GM06990 (cell line): ENCODE results near the gene CCNA2.

ENCODE experiments used
- DNase-seq: peaks from one replicate; pipeline ENCODE4 v3.0.0-alpha.2; 2011; ENCODE audit not compliant: insufficient read length; ENCODE audit errors: extremely low read depth
- H3K27me3 ChIP-seq: replicated peaks from 2 replicates; pipeline ENCODE4 v1.6.0; 2011; ENCODE audit warnings: low read length; ENCODE audit not compliant: control insufficient read depth, insufficient read depth
- H3K36me3 ChIP-seq: 2 replicates; pipeline ENCODE4 v1.5.1; 2011; ENCODE audit warnings: low read length; ENCODE audit not compliant: control insufficient read depth, insufficient read depth
- H3K4me3 ChIP-seq: replicated peaks from 2 replicates; pipeline ENCODE4 v1.5.1; 2011; ENCODE audit warnings: low read depth, mild to moderate bottlenecking, control low read depth, low read length
- CTCF ChIP-seq: IDR thresholded peaks from 2 replicates; pipeline ENCODE4 v1.5.1; 2011; ENCODE audit warnings: low read length, control low read depth, mild to moderate bottlenecking, inconsistent platforms; ENCODE audit not compliant: insufficient read depth, poor library complexity, severe bottlenecking

Gene CCNA2

GRCh38 chr4:121851354-121851753, 27.7 kb upstream of the CCNA2 start:
- Histone ChIP-seq H3K36me3 (no peaks in the 10 kb centered on the region; the same call in 1 of the 2 replicates), H3K27me3 (no peaks in the 10 kb centered on the region), H3K4me3 (no peak overlapping the region)
- TF ChIP-seq CTCF, result no peak
- DNase-seq, result no peak

GRCh38 chr4:121846662-121847061, 23.0 kb upstream of the CCNA2 start:
- no peaks in the 10 kb centered on the region; the same call in 1 of the 2 replicates for H3K36me3 ChIP-seq
- TF ChIP-seq CTCF, result no peak
- no peaks in the 10 kb centered on the region for H3K27me3 ChIP-seq

GRCh38 chr4:121842862-121843261, 19.2 kb upstream of the CCNA2 start:
- DNase-seq, result no peak
- no peaks in the 10 kb centered on the region for H3K36me3 ChIP-seq
- no peak overlapping the region for H3K4me3 ChIP-seq
- TF ChIP-seq CTCF, result no peak
- H3K27me3 ChIP-seq, result no peaks in the 10 kb centered on the region

More at GRCh38 chr4:121846662-121847061, 23.0 kb upstream of the CCNA2 start:
- no peak for DNase-seq
- no peak overlapping the region for H3K4me3 ChIP-seq

GRCh38 chr4:121838136-121838535, 14.5 kb upstream of the CCNA2 start:
- Histone ChIP-seq H3K4me3 (no peak overlapping the region), H3K27me3 (no peaks in the 10 kb centered on the region), H3K36me3 (no peaks in the 10 kb centered on the region)
- no peak for DNase-seq
- no peak for TF ChIP-seq CTCF

GRCh38 chr4:121829511-121829910, 5.8 kb upstream of the CCNA2 start:
- no peak for TF ChIP-seq CTCF
- Histone ChIP-seq H3K27me3 (no peaks in the 10 kb centered on the region), H3K4me3 (no peak overlapping the region), H3K36me3 (no peaks in the 10 kb centered on the region)
- DNase-seq, result no peak

- DNase-seq, result no peak
- no peak overlapping the region for H3K4me3 ChIP-seq
- H3K27me3 ChIP-seq, result no peaks in the 10 kb centered on the region
- no peaks in the 10 kb centered on the region for H3K36me3 ChIP-seq
- TF ChIP-seq CTCF, result no peak
These were observed 4.2 kb upstream of the CCNA2 start for GRCh38 chr4:121827853-121828252.
